SK-N-SH (cell line): ENCODE results near the gene CCDC38.

Experiments used
- CTCF ChIP-seq: fragments of 200-600 bp; sonication (generic); IDR thresholded peaks from 2 replicates; pipeline ENCODE4 v1.6.1; 2017; ENCODE audit warnings: antibody characterized with exemption, mild to moderate bottlenecking, moderate library complexity
- EP300 ChIP-seq, 2 experiments: IDR thresholded peaks; 2 replicates each; pipeline versions ENCODE4 v1.4.0 to v1.6.1; 2012; ENCODE audit warnings: borderline replicate concordance in 1 of 2, low read depth in 1 of 2, low read length in 1 of 2
- IRF3 ChIP-seq: fragments of 150-350 bp; IDR thresholded peaks from 2 replicates; pipeline ENCODE4 v1.6.1; 2016; ENCODE audit warnings: mild to moderate bottlenecking, low read depth, low read length
- MAX ChIP-seq: IDR thresholded peaks from 2 replicates; pipeline ENCODE4 v1.4.0; 2012; ENCODE audit warnings: low read depth
- MXI1 ChIP-seq: IDR thresholded peaks from 2 replicates; pipeline ENCODE4 v1.6.1; 2012; ENCODE audit warnings: mild to moderate bottlenecking, low read depth, low read length, improper control_type of control experiment
- NRF1 ChIP-seq: IDR thresholded peaks from 2 replicates; pipeline ENCODE4 v1.6.1; 2012; ENCODE audit warnings: low read depth, mild to moderate bottlenecking, low read length
- POLR2AphosphoS5 ChIP-seq: IDR thresholded peaks from 2 replicates; pipeline ENCODE4 v1.6.1; 2012; ENCODE audit warnings: low read depth, low read length
- RAD21 ChIP-seq: IDR thresholded peaks from 2 replicates; pipeline ENCODE4 v1.6.1; 2012; ENCODE audit warnings: mild to moderate bottlenecking, low read length
- REST ChIP-seq: IDR thresholded peaks from 2 replicates; pipeline ENCODE4 v1.6.1; 2012; ENCODE audit warnings: mild to moderate bottlenecking, low read depth, low read length, moderate library complexity
- ZBTB33 ChIP-seq: IDR thresholded peaks from 2 replicates; pipeline ENCODE4 v1.4.0; 2012; ENCODE audit warnings: low read depth, borderline replicate concordance

- no peak for TF ChIP-seq ZBTB33
- no peak for TF ChIP-seq EP300 (IDR thresholded peaks at IDR 0.05; ENCODE audit: borderline replicate concordance in 1 of 2, low read depth in 1 of 2, low read length in 1 of 2)
- no peak for TF ChIP-seq RAD21
- TF ChIP-seq MXI1, result no peak
- TF ChIP-seq CTCF, result no peak
- no peak for TF ChIP-seq REST
- no peak for TF ChIP-seq IRF3
- no peak for TF ChIP-seq POLR2AphosphoS5
- no peak for TF ChIP-seq MAX
- no peak for TF ChIP-seq NRF1
Measured at GRCh38 chr12:95966287-95966870, 24.0 kb upstream of the CCDC38 start.
